SK-N-SH (cell line): ENCODE data around the gene ADCY1. TPM values are rescaled to one million over a fixed set of nuclear protein-coding genes. Genes with fewer than 3 reads are reported as not detected.

Source experiments
- CTCF ChIA-PET: fragments of 300-600, 350-600 bp; formaldehyde crosslinking; extraction: SDS; loops from one replicate; lab custom pipeline; 2021; lab: Yijun Ruan, JAX
- POLR2A ChIA-PET: fragments of 350-600 bp; sonication (Branson Sonifier 250); formaldehyde crosslinking; extraction: SDS; loops from one replicate; lab custom pipeline; 2020; ENCODE audit warnings: antibody characterized with exemption, inconsistent platforms; lab: Yijun Ruan, JAX
- DNase-seq: peaks from one replicate; pipeline ENCODE4 v3.0.0; 2012
- H2AFZ ChIP-seq: fragments of 200-600 bp; sonication (generic); 2 replicates; pipeline ENCODE4 v1.8.1; 2016; ENCODE audit warnings: antibody characterized with exemption, mild to moderate bottlenecking, low read depth
- H3F3A ChIP-seq: fragments of 200-600 bp; sonication (generic); replicated peaks from 2 replicates; pipeline ENCODE3; 2016; ENCODE audit warnings: antibody characterized with exemption, mild to moderate bottlenecking; ENCODE audit not compliant: insufficient read depth
- H3K27ac ChIP-seq, 2 experiments: fragments of 200-500 bp in 1 of 2; fragments of 200-600 bp in 1 of 2; sonication (Bioruptor generic) in 1 of 2; sonication (generic), shearing (Covaris generic) in 1 of 2; 2 replicates each; pipeline versions ENCODE4 v1.5.1 to v1.6.1; 2014 to 2016; ENCODE audit warnings: low read depth in 2 of 2, inconsistent platforms in 1 of 2, low read length in 1 of 2, mild to moderate bottlenecking in 1 of 2, mixed read lengths in 1 of 2
- H3K27me3 ChIP-seq: fragments of 200-600 bp; sonication (generic), shearing (Covaris generic); 2 replicates; pipeline ENCODE4 v1.6.1; 2016; ENCODE audit warnings: mixed run types; ENCODE audit not compliant: insufficient read depth
- H3K36me3 ChIP-seq, 2 experiments: fragments of 200-500 bp in 1 of 2; fragments of 200-600 bp in 1 of 2; sonication (Bioruptor generic) in 1 of 2; sonication (generic) in 1 of 2; replicated peaks in 1 of 2; 2 replicates each; pipeline versions ENCODE3 to v1.5.1; 2014 to 2016; ENCODE audit warnings: low read length in 1 of 2, mild to moderate bottlenecking in 1 of 2; ENCODE audit not compliant: insufficient read depth in 2 of 2, control insufficient read depth in 1 of 2
- H3K4me1 ChIP-seq, 2 experiments: fragments of 200-500 bp in 1 of 2; fragments of 200-600 bp in 1 of 2; sonication (Bioruptor generic) in 1 of 2; sonication (generic), shearing (Covaris generic) in 1 of 2; 2 replicates each; pipeline versions ENCODE4 v1.5.1 to v1.6.1; 2014 to 2016; ENCODE audit warnings: low read depth in 1 of 2, low read length in 1 of 2, mixed run types in 1 of 2; ENCODE audit not compliant: insufficient read depth in 2 of 2, control insufficient read depth in 1 of 2
- H3K4me2 ChIP-seq: fragments of 200-600 bp; sonication (generic), shearing (Covaris generic); 2 replicates; pipeline ENCODE4 v1.6.1; 2017; ENCODE audit warnings: mixed run types
- H3K4me3 ChIP-seq, 2 experiments: fragments of 200-500 bp in 1 of 2; fragments of 200-600 bp in 1 of 2; sonication (Bioruptor generic) in 1 of 2; sonication (generic), shearing (Covaris generic) in 1 of 2; 2 replicates each; pipeline versions ENCODE4 v1.5.1 to v1.8.1; 2014 to 2016; ENCODE audit warnings: low read depth in 2 of 2, inconsistent platforms in 1 of 2, low read length in 1 of 2, mild to moderate bottlenecking in 1 of 2, mixed read lengths in 1 of 2, moderate library complexity in 1 of 2
- H3K79me2 ChIP-seq: fragments of 200-600 bp; sonication (generic); 2 replicates; pipeline ENCODE4 v1.8.1; 2017; ENCODE audit warnings: mild to moderate bottlenecking; ENCODE audit not compliant: insufficient read depth
- H3K9ac ChIP-seq: fragments of 200-600 bp; sonication (generic); 2 replicates; pipeline ENCODE4 v1.6.1; 2017; ENCODE audit warnings: mixed run types
- H3K9me2 ChIP-seq: fragments of 200-600 bp; sonication (generic); 2 replicates; pipeline ENCODE4 v1.6.1; 2017; ENCODE audit warnings: mixed run types
- H3K9me3 ChIP-seq: fragments of 200-600 bp; sonication (generic); 2 replicates; pipeline ENCODE4 v1.6.1; 2017; ENCODE audit warnings: mixed run types, mild to moderate bottlenecking, moderate library complexity
- H4K20me1 ChIP-seq: fragments of 200-600 bp; sonication (generic); 2 replicates; pipeline ENCODE4 v1.6.1; 2017; ENCODE audit warnings: mild to moderate bottlenecking, mixed run types; ENCODE audit not compliant: insufficient read depth
- CTCF ChIP-seq: fragments of 200-600 bp; sonication (generic); IDR thresholded peaks from 2 replicates; pipeline ENCODE4 v1.6.1; 2017; ENCODE audit warnings: antibody characterized with exemption, mild to moderate bottlenecking, moderate library complexity
- FOXJ3 ChIP-seq: sonication (generic); formaldehyde crosslinking; IDR thresholded peaks from 2 replicates; pipeline ENCODE4 v1.5.1; 2020; ENCODE audit warnings: mild to moderate bottlenecking, missing genetic modification reagents
- GABPA ChIP-seq: IDR thresholded peaks from 2 replicates; pipeline ENCODE4 v1.4.0; 2012; ENCODE audit warnings: low read depth, mild to moderate bottlenecking
- JUND ChIP-seq: IDR thresholded peaks from 2 replicates; pipeline ENCODE4 v1.4.0; 2012
- NFIC ChIP-seq: IDR thresholded peaks from 2 replicates; pipeline ENCODE4 v1.4.0; 2012; ENCODE audit warnings: borderline replicate concordance
- NRF1 ChIP-seq: IDR thresholded peaks from 2 replicates; pipeline ENCODE4 v1.6.1; 2012; ENCODE audit warnings: low read depth, mild to moderate bottlenecking, low read length
- PBX3 ChIP-seq: IDR thresholded peaks from 2 replicates; pipeline ENCODE4; 2012
- RXRA ChIP-seq: IDR thresholded peaks from 2 replicates; pipeline ENCODE4 v1.4.0; 2012; ENCODE audit warnings: low read depth, mild to moderate bottlenecking, borderline replicate concordance
- TAF1 ChIP-seq: IDR thresholded peaks from 2 replicates; pipeline ENCODE4 v1.6.1; 2012; ENCODE audit warnings: low read depth, mild to moderate bottlenecking, low read length, moderate library complexity, borderline replicate concordance
- WGBS: methylation state at CpG from one replicate; pipeline ENCODE4 v1.1.6; 2017; ENCODE audit warnings: low lambda C conversion rate; 5-methylcytosine and 5-hydroxymethylcytosine counted together
- polyA plus RNA-seq, 3 experiments: library from polyadenylated mRNA; depleted of rRNA; stranded (reverse); fragments of >200 nt; gene quantifications; 2 replicates each; pipeline ENCODE4 v1.2.3, GENCODE V29; 2012
- TF ChIP-seq, protein P1 (sequence below): IDR thresholded peaks from 2 replicates; pipeline ENCODE4 v1.6.1; 2012; ENCODE audit warnings: mild to moderate bottlenecking, low read depth, low read length, moderate library complexity

Gene ADCY1
- polyA plus RNA-seq, 1 of the 3 experiments (the other 2 are of a cell fraction), result 0.16 TPM

- no peaks in the 10 kb centered on the region for H3K4me1 ChIP-seq
- TF ChIP-seq FOXJ3 (CRISPR knock-in tag), result no peak
- peak; percentile 24 for DNase-seq
- no peak overlapping the region for H3K9ac ChIP-seq
- no peak overlapping the region for H2AFZ ChIP-seq
- no peaks in the 10 kb centered on the region for H3F3A ChIP-seq
- H3K4me3 ChIP-seq, result no peak overlapping the region
- no peak overlapping the region for H3K4me2 ChIP-seq
- ChIA-PET CTCF (interaction anchor here (1.4 kb wide), 1 partner anchor 130 kb away, joined by 3 read pairs; no protein-coding TSS in a partner anchor), POLR2A (no interaction called here)
- H3K9me2 ChIP-seq, result no peaks in the 10 kb centered on the region
- no peaks in the 10 kb centered on the region for H3K9me3 ChIP-seq
- 74% methylated on average over 12 of the region's 13 CpGs for WGBS
- no peak overlapping the region for H3K27ac ChIP-seq
- peaks cover 23% of the 10 kb centered on the region; the same call in 1 of the 2 replicates for H3K27me3 ChIP-seq
- H4K20me1 ChIP-seq, result no peaks in the 10 kb centered on the region
- H3K79me2 ChIP-seq, result no peaks in the 10 kb centered on the region
- H3K36me3 ChIP-seq, result peaks cover 0 to 1% of the 10 kb centered on the region in 2 experiments
Measured at GRCh38 chr7:45710271-45711160, 136.3 kb downstream of the ADCY1 start.

- Histone ChIP-seq H3K4me3 (no peak overlapping the region), H3K4me2 (no peak overlapping the region), H3K36me3 (no peaks in the 10 kb centered on the region), H3K9me3 (no peaks in the 10 kb centered on the region), H3F3A (no peaks in the 10 kb centered on the region), H3K79me2 (no peaks in the 10 kb centered on the region), H3K27ac (no peak overlapping the region), H3K4me1 (no peaks in the 10 kb centered on the region), H4K20me1 (no peaks in the 10 kb centered on the region), H3K9ac (no peak overlapping the region), H2AFZ (no peak overlapping the region), H3K9me2 (no peaks in the 10 kb centered on the region), H3K27me3 (peaks cover 28% of the 10 kb centered on the region)
- TF ChIP-seq GABPA (no peak), NFIC (no peak), NRF1 (no peak), PBX3 (no peak), RXRA (no peak), JUND (no peak), CTCF (no peak), TAF1 (no peak)
- TF ChIP-seq, protein P1, sequence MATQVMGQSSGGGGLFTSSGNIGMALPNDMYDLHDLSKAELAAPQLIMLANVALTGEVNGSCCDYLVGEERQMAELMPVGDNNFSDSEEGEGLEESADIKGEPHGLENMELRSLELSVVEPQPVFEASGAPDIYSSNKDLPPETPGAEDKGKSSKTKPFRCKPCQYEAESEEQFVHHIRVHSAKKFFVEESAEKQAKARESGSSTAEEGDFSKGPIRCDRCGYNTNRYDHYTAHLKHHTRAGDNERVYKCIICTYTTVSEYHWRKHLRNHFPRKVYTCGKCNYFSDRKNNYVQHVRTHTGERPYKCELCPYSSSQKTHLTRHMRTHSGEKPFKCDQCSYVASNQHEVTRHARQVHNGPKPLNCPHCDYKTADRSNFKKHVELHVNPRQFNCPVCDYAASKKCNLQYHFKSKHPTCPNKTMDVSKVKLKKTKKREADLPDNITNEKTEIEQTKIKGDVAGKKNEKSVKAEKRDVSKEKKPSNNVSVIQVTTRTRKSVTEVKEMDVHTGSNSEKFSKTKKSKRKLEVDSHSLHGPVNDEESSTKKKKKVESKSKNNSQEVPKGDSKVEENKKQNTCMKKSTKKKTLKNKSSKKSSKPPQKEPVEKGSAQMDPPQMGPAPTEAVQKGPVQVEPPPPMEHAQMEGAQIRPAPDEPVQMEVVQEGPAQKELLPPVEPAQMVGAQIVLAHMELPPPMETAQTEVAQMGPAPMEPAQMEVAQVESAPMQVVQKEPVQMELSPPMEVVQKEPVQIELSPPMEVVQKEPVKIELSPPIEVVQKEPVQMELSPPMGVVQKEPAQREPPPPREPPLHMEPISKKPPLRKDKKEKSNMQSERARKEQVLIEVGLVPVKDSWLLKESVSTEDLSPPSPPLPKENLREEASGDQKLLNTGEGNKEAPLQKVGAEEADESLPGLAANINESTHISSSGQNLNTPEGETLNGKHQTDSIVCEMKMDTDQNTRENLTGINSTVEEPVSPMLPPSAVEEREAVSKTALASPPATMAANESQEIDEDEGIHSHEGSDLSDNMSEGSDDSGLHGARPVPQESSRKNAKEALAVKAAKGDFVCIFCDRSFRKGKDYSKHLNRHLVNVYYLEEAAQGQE, result no peak
- CTCF ChIA-PET, result no interaction called here
- peak; percentile 25 for DNase-seq
- POLR2A ChIA-PET, result no interaction called here
- WGBS, result 61% methylated on average over 5 of the region's 5 CpGs
Measured at GRCh38 chr7:45711161-45711490, 137.0 kb downstream of the ADCY1 start.
